GM10248 (cell line): ENCODE measurements around the gene PKN2.

Experiments
- CTCF ChIA-PET: fragments of 300-600 bp; sonication (Branson Sonifier 250); formaldehyde crosslinking; extraction: SDS; loops from one replicate; lab custom pipeline; 2021; ENCODE audit warnings: antibody characterized with exemption; lab: Yijun Ruan, JAX
- POLR2A ChIA-PET: fragments of 350-650 bp; sonication (Branson Sonifier 250); formaldehyde crosslinking; extraction: SDS; loops from one replicate; lab custom pipeline; 2020; ENCODE audit warnings: antibody characterized with exemption; lab: Yijun Ruan, JAX
- DNase-seq: peaks from one replicate; pipeline ENCODE4 v3.0.0; 2012; ENCODE audit errors: extremely low spot score
- TF ChIP-seq, protein P1 (sequence below): IDR thresholded peaks from 2 replicates; pipeline ENCODE4 v1.5.1; 2012; ENCODE audit warnings: mild to moderate bottlenecking, low read depth; ENCODE audit errors: extremely low read depth, missing control alignments, control extremely low read depth

Gene PKN2

GRCh38 chr1:88768816-88769215 lies 84.7 kb downstream of the PKN2 start:
- ChIA-PET POLR2A (no interaction called here), CTCF (interaction anchor here (1.3 to 2.1 kb wide), 2 partner anchors 18 to 19 kb away, joined by 4 read pairs; no protein-coding TSS in a partner anchor)
- no peak for DNase-seq
- TF ChIP-seq, protein P1, sequence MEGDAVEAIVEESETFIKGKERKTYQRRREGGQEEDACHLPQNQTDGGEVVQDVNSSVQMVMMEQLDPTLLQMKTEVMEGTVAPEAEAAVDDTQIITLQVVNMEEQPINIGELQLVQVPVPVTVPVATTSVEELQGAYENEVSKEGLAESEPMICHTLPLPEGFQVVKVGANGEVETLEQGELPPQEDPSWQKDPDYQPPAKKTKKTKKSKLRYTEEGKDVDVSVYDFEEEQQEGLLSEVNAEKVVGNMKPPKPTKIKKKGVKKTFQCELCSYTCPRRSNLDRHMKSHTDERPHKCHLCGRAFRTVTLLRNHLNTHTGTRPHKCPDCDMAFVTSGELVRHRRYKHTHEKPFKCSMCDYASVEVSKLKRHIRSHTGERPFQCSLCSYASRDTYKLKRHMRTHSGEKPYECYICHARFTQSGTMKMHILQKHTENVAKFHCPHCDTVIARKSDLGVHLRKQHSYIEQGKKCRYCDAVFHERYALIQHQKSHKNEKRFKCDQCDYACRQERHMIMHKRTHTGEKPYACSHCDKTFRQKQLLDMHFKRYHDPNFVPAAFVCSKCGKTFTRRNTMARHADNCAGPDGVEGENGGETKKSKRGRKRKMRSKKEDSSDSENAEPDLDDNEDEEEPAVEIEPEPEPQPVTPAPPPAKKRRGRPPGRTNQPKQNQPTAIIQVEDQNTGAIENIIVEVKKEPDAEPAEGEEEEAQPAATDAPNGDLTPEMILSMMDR: no peak

GRCh38 chr1:88773540-88774150 lies 89.6 kb downstream of the PKN2 start:
- ChIA-PET CTCF (interaction anchor here (1.1 to 1.2 kb wide), 2 partner anchors 13 to 24 kb away, joined by 3 to 4 read pairs; no protein-coding TSS in a partner anchor), POLR2A (no interaction called here)
- DNase-seq: no peak
- TF ChIP-seq, protein P1: no peak

GRCh38 chr1:88774151-88774556 lies 90.1 kb downstream of the PKN2 start:
- no peak for DNase-seq
- TF ChIP-seq, protein P1: no peak
- ChIA-PET POLR2A (no interaction called here), CTCF (interaction anchor here (1.3 kb wide), 1 partner anchor 10 kb away, joined by 3 read pairs; no protein-coding TSS in a partner anchor)

GRCh38 chr1:88777604-88778149 lies 93.6 kb downstream of the PKN2 start:
- POLR2A ChIA-PET: no interaction called here
- CTCF ChIA-PET: interaction anchor here (0.8 kb wide), 1 partner anchor 10 kb away, joined by 3 read pairs; no protein-coding TSS in a partner anchor
- no peak for DNase-seq
- TF ChIP-seq, protein P1: no peak

- CTCF ChIA-PET: interaction anchor here (0.8 to 1.5 kb wide), 2 partner anchors 15 to 23 kb away, joined by 3 read pairs; no protein-coding TSS in a partner anchor
- POLR2A ChIA-PET: no interaction called here
- TF ChIP-seq, protein P1: no peak
- no peak for DNase-seq
Measured at GRCh38 chr1:88779880-88780279, 95.8 kb downstream of the PKN2 start.

- POLR2A ChIA-PET: no interaction called here
- CTCF ChIA-PET: interaction anchor here (0.8 kb wide), 1 partner anchor 24 kb away, joined by 3 read pairs; no protein-coding TSS in a partner anchor
- no peak for DNase-seq
- TF ChIP-seq, protein P1: no peak
Measured at GRCh38 chr1:88780485-88780884, 96.4 kb downstream of the PKN2 start.
